Nephron (organoid): Measurements from ENCODE around the gene CXorf58.
A peak's percentile ranks its signal among the peaks of the same experiment; 100 is the strongest.

Experiments
- H3K27ac Mint-ChIP-seq, 3 experiments: 2 replicates each; pipeline ENCODE4 v1.8.0; 2020; ENCODE audit warnings: mixed read lengths in 3 of 3, mild to moderate bottlenecking in 2 of 3, moderate library complexity in 1 of 3
- H3K27me3 Mint-ChIP-seq: 2 replicates; pipeline ENCODE4 v1.8.0; 2021; ENCODE audit warnings: low read depth, mild to moderate bottlenecking, moderate library complexity, mixed read lengths
- H3K36me3 Mint-ChIP-seq: 2 replicates; pipeline ENCODE4 v1.8.0; 2020; ENCODE audit warnings: low read depth, mixed read lengths
- H3K4me1 Mint-ChIP-seq: 2 replicates; pipeline ENCODE4 v1.8.0; 2020; ENCODE audit warnings: mixed read lengths
- H3K4me3 Mint-ChIP-seq, 3 experiments: 2 replicates each; pipeline ENCODE4 v1.8.0; 2020; ENCODE audit warnings: mild to moderate bottlenecking in 3 of 3, mixed read lengths in 3 of 3, moderate library complexity in 2 of 3
- H3K9me3 Mint-ChIP-seq: 2 replicates; pipeline ENCODE4 v1.8.0; 2020; ENCODE audit warnings: mixed read lengths
- CTCF ChIP-seq, 3 experiments: fragments of 200-600 bp; sonication (generic); IDR thresholded peaks; one replicate each; pipeline ENCODE4 v1.5.0; 2021; ENCODE audit warnings: antibody characterized with exemption in 3 of 3; ENCODE audit not compliant: unreplicated experiment in 3 of 3

Gene CXorf58

GRCh38 chrX:23871905-23872546 lies 35.8 kb upstream of the CXorf58 start:
- H3K27ac Mint-ChIP-seq = no peak overlapping the region
- H3K4me1 Mint-ChIP-seq = no peaks in the 10 kb centered on the region
- no peaks in the 10 kb centered on the region for H3K27me3 Mint-ChIP-seq
- no peak for TF ChIP-seq CTCF (IDR thresholded peaks at IDR 0.05; ENCODE audit: unreplicated experiment in 3 of 3)
- no peaks in the 10 kb centered on the region for H3K9me3 Mint-ChIP-seq
- no peak overlapping the region for H3K4me3 Mint-ChIP-seq
- H3K36me3 Mint-ChIP-seq = peaks cover 51% of the 10 kb centered on the region

GRCh38 chrX:23879380-23880090 lies 28.3 kb upstream of the CXorf58 start:
- Mint-ChIP-seq H3K9me3 (no peaks in the 10 kb centered on the region), H3K27ac (no peak overlapping the region), H3K36me3 (peaks cover 28% of the 10 kb centered on the region), H3K27me3 (no peaks in the 10 kb centered on the region), H3K4me1 (peaks cover 10% of the 10 kb centered on the region), H3K4me3 (no peak overlapping the region)
- TF ChIP-seq CTCF (IDR thresholded peaks at IDR 0.05; ENCODE audit: unreplicated experiment in 3 of 3) = no peak

GRCh38 chrX:23883737-23884354 lies 24.0 kb upstream of the CXorf58 start:
- Mint-ChIP-seq H3K9me3 (no peaks in the 10 kb centered on the region), H3K36me3 (peaks cover 24% of the 10 kb centered on the region), H3K4me3 (peak overlapping the region in 1 of 3 experiments; percentile 2), H3K4me1 (peaks cover 23% of the 10 kb centered on the region), H3K27ac (peak overlapping the region; percentile 19 to 42 (median 23)), H3K27me3 (no peaks in the 10 kb centered on the region)
- no peak for TF ChIP-seq CTCF (IDR thresholded peaks at IDR 0.05; ENCODE audit: unreplicated experiment in 3 of 3)

DNA sequence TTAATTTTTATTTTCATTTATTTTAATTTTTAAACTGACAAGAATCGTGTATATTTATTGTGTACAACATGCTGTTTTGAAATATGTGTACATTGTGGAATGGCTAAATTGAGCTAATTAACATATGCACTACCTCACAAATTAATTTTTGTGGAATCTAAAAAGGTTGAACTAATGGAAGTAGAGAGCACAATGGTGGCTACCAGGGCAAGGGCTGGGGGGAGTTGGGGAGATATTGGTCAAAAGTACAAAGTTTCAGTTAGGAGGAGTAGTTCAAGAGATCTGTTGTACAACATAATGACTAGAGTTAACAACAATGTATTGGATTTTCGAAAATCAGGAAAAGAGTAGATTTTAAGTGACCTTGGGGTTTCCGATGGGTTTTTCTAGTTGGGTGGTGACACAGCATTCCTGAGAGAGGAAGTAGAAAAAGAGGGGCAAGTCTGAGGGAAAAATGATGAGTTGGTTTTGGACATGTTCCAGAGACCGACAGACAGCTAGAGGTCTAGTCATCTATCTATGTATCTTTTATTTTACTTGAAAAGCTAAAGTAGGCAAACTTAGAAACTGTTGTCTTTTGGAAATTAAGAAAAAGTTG lies 23.3 kb upstream of the CXorf58 start:
- H3K27ac Mint-ChIP-seq = peak overlapping the region; percentile 19 to 77 (median 42)
- no peak for TF ChIP-seq CTCF (IDR thresholded peaks at IDR 0.05; ENCODE audit: unreplicated experiment in 3 of 3)
- H3K27me3 Mint-ChIP-seq = no peaks in the 10 kb centered on the region
- H3K4me3 Mint-ChIP-seq = peak overlapping the region in 1 of 3 experiments; percentile 9
- H3K4me1 Mint-ChIP-seq = peaks cover 26% of the 10 kb centered on the region
- no peaks in the 10 kb centered on the region for H3K9me3 Mint-ChIP-seq
- peaks cover 24% of the 10 kb centered on the region for H3K36me3 Mint-ChIP-seq

GRCh38 chrX:23885803-23886202 lies 22.0 kb upstream of the CXorf58 start:
- peaks cover 26% of the 10 kb centered on the region for H3K4me1 Mint-ChIP-seq
- H3K27me3 Mint-ChIP-seq = no peaks in the 10 kb centered on the region
- H3K9me3 Mint-ChIP-seq = no peaks in the 10 kb centered on the region
- H3K36me3 Mint-ChIP-seq = peaks cover 20% of the 10 kb centered on the region
- TF ChIP-seq CTCF (IDR thresholded peaks at IDR 0.05; ENCODE audit: unreplicated experiment in 3 of 3) = no peak
- peak overlapping the region; percentile 30 to 76 (median 55) for H3K27ac Mint-ChIP-seq
- no peak overlapping the region for H3K4me3 Mint-ChIP-seq
